Loucy (cell line): ENCODE data around the gene NEBL.

Experiments used
- H2AFZ ChIP-seq: fragments of 200-600 bp; sonication (generic); 2 replicates; pipeline ENCODE4 v1.6.0; 2016; ENCODE audit warnings: antibody characterized with exemption, mild to moderate bottlenecking, low read length, moderate library complexity
- H3F3A ChIP-seq: fragments of 200-600 bp; 2 replicates; pipeline ENCODE4 v1.6.0; 2016; ENCODE audit warnings: antibody characterized with exemption, low read depth, mild to moderate bottlenecking
- H3K27me3 ChIP-seq: fragments of 200-600 bp; sonication (generic); 2 replicates; pipeline ENCODE4 v1.6.1; 2014; ENCODE audit warnings: low read length, mild to moderate bottlenecking; ENCODE audit not compliant: insufficient read depth, poor library complexity, severe bottlenecking
- H3K36me3 ChIP-seq: fragments of 200-600 bp; sonication (generic); 2 replicates; pipeline ENCODE4 v1.6.1; 2016; ENCODE audit warnings: low read length; ENCODE audit not compliant: insufficient read depth
- H3K4me1 ChIP-seq: fragments of 200-600 bp; sonication (generic); 2 replicates; pipeline ENCODE4 v1.5.1; 2014; ENCODE audit warnings: low read length, mild to moderate bottlenecking; ENCODE audit not compliant: insufficient read depth, poor library complexity, severe bottlenecking
- H3K4me2 ChIP-seq: fragments of 200-600 bp; sonication (generic); 2 replicates; pipeline ENCODE4 v1.6.0; 2014; ENCODE audit warnings: antibody characterized with exemption, low read length, low read depth, mild to moderate bottlenecking; ENCODE audit not compliant: poor library complexity, severe bottlenecking
- H3K4me3 ChIP-seq: fragments of 200-600 bp; sonication (generic); 2 replicates; pipeline ENCODE4 v1.5.1; 2014; ENCODE audit warnings: low read length, mild to moderate bottlenecking, mixed read lengths; ENCODE audit not compliant: poor library complexity, severe bottlenecking
- H3K79me2 ChIP-seq: fragments of 200-600 bp; sonication (generic); 2 replicates; pipeline ENCODE4 v1.6.1; 2014; ENCODE audit warnings: low read length; ENCODE audit not compliant: insufficient read depth
- H3K9ac ChIP-seq: fragments of 200-600 bp; sonication (generic); 2 replicates; pipeline ENCODE4 v1.6.0; 2014; ENCODE audit warnings: mild to moderate bottlenecking, low read depth, low read length, moderate library complexity; ENCODE audit not compliant: poor library complexity, severe bottlenecking
- H3K9me2 ChIP-seq: fragments of 200-600 bp; sonication (generic); replicated peaks from 2 replicates; pipeline ENCODE4 v1.6.1; 2016; ENCODE audit warnings: low read depth, low read length, mixed read lengths
- H3K9me3 ChIP-seq: fragments of 200-600 bp; sonication (generic); 2 replicates; pipeline ENCODE4 v1.6.1; 2014; ENCODE audit warnings: mild to moderate bottlenecking, antibody characterized with exemption, low read length, low read depth; ENCODE audit not compliant: insufficient read depth
- H4K20me1 ChIP-seq: fragments of 200-600 bp; sonication (generic); 2 replicates; pipeline ENCODE4 v1.6.0; 2014; ENCODE audit warnings: antibody characterized with exemption, low read length, mild to moderate bottlenecking; ENCODE audit not compliant: insufficient read depth, poor library complexity, severe bottlenecking
- CTCF ChIP-seq: fragments of 200-600 bp; sonication (generic); conservative IDR thresholded peaks from 2 replicates; pipeline ENCODE4 v1.5.1; 2014; ENCODE audit warnings: mild to moderate bottlenecking, antibody characterized with exemption, low read length
- EZH2phosphoT487 ChIP-seq: fragments of 200-600 bp; IDR thresholded peaks from 2 replicates; pipeline ENCODE4 v1.6.1; 2018; ENCODE audit warnings: antibody characterized with exemption, mild to moderate bottlenecking, moderate library complexity, borderline replicate concordance

The NEBL gene

GRCh38 chr10:20885678-20886077 is 11.4 kb downstream of the NEBL start:
- no peak for TF ChIP-seq EZH2phosphoT487
- TF ChIP-seq CTCF = no peak
- H3K79me2 ChIP-seq = no peaks in the 10 kb centered on the region
- H4K20me1 ChIP-seq = no peaks in the 10 kb centered on the region
- H3K9me3 ChIP-seq = no peaks in the 10 kb centered on the region
- no peaks in the 10 kb centered on the region for H3K4me1 ChIP-seq
- H3K4me3 ChIP-seq = no peak overlapping the region
- no peaks in the 10 kb centered on the region for H3F3A ChIP-seq
- no peaks in the 10 kb centered on the region for H3K36me3 ChIP-seq
- no peak overlapping the region for H3K4me2 ChIP-seq
- H3K9me2 ChIP-seq = no peaks in the 10 kb centered on the region
- H2AFZ ChIP-seq = no peak overlapping the region
- H3K27me3 ChIP-seq = no peaks in the 10 kb centered on the region
- H3K9ac ChIP-seq = no peak overlapping the region

GRCh38 chr10:20883552-20883951 is 13.6 kb downstream of the NEBL start:
- Histone ChIP-seq H2AFZ (no peak overlapping the region), H3F3A (no peaks in the 10 kb centered on the region), H3K9me3 (no peaks in the 10 kb centered on the region), H3K9ac (no peak overlapping the region), H3K4me2 (no peak overlapping the region), H3K4me3 (no peak overlapping the region), H3K27me3 (no peaks in the 10 kb centered on the region), H4K20me1 (no peaks in the 10 kb centered on the region), H3K36me3 (no peaks in the 10 kb centered on the region), H3K79me2 (no peaks in the 10 kb centered on the region), H3K9me2 (no peaks in the 10 kb centered on the region), H3K4me1 (no peaks in the 10 kb centered on the region)
- TF ChIP-seq EZH2phosphoT487 (no peak), CTCF (no peak)

- Histone ChIP-seq H3K9me2 (no peaks in the 10 kb centered on the region), H3K4me2 (no peak overlapping the region), H3K27me3 (no peaks in the 10 kb centered on the region), H3K9ac (no peak overlapping the region), H3K79me2 (no peaks in the 10 kb centered on the region), H2AFZ (no peak overlapping the region), H4K20me1 (no peaks in the 10 kb centered on the region), H3K4me3 (no peak overlapping the region), H3F3A (no peaks in the 10 kb centered on the region), H3K4me1 (no peaks in the 10 kb centered on the region), H3K36me3 (no peaks in the 10 kb centered on the region), H3K9me3 (no peaks in the 10 kb centered on the region)
- TF ChIP-seq CTCF (no peak), EZH2phosphoT487 (no peak)
Measured at GRCh38 chr10:20882091-20882490, 15.0 kb downstream of the NEBL start.
